GF-D8 (cell line): Measurements from ENCODE around the gene LMTK2.
A peak's percentile ranks its signal among the peaks of the same experiment; 100 is the strongest.
"Not testable (repeated sequence)": the region's sequence is repeated elsewhere in the genome, so short reads cannot be mapped to it uniquely, and the experiment has no call there.

Experiments used
- DNase-seq: peaks from one replicate; lab custom pipeline; 2025; lab: John Stamatoyannopoulos, UW

Gene LMTK2

GRCh38 chr7:98105942-98106544 is 619 bp upstream of the LMTK2 start:
- DNase-seq = no peak

DNA sequence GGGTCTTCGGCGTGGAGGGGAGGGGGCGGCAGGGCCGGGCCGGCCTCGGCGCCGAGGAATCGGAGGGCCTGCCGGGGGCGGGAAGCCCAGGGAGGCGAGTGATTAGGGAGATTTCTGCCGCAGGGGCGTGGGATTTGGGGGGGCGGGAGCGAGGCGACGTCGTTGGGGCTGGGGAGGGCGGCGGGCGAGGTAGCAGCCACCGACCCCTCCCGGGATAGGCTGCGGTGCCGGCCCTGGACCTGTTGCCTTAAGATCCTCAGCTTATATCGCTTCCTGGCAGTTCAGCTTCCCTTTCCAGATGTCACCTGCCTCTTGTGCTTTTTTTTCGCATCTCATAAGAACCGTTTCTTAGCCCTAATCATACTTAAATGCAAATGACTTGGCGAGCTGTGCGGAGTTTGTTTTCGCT is 655 bp downstream of the LMTK2 start:
- peak; percentile 27 for DNase-seq

DNA sequence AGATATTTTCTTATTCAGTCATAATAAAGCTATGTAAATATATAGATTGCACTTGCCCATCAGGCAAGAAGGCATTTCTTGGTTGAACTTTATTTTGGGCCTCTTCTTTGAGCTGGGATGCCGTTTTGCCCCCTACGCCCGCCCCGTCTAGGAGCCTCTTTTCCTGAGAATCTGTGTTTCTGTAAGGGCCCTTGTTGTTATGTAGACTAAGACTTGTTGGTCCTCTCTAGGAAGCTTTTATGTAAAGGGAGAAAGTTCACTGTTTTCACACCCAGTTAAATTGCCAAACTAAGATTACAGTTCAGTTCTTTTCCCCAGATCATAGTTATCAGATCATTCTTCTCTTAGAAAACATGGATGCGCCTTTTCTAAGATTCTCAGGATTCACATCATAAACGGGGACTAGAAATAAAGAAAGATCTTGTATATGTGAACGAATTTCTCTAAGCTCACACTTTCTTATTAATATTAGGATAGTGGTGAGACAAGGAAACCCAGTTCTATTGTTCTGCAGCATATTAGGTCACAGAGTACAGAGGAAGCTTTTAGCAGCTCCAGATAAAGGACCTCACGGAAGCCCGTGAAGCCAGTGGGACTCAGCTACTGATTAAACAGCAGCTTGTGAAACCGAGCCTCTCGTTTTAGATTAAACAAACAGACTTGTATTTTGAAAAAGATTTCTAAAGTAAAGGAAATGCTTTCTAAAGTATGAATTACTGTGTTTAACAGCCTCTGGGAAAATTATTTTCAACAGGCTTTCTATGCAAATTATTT is 3.8 kb downstream of the LMTK2 start:
- no peak for DNase-seq

DNA sequence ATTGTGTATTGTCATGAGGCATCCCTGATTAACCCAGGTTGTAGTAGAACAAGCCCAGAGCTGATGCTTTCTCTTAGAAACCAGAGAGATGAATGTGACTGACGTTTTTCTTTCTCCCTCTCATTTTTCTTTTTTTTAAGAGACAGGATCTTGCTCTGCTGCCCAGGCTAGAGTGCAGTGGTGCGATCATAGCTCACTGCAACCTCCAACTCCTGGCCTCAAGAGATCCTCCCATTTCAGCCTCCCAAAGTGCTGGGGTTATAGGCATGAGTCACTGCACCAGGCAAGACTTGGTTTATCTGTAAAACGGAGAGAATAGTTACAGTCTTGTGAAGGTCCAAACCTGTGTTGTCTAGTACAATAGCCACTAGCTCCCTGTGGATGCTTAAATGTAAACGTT is 5.4 kb downstream of the LMTK2 start:
- no peak for DNase-seq

DNA sequence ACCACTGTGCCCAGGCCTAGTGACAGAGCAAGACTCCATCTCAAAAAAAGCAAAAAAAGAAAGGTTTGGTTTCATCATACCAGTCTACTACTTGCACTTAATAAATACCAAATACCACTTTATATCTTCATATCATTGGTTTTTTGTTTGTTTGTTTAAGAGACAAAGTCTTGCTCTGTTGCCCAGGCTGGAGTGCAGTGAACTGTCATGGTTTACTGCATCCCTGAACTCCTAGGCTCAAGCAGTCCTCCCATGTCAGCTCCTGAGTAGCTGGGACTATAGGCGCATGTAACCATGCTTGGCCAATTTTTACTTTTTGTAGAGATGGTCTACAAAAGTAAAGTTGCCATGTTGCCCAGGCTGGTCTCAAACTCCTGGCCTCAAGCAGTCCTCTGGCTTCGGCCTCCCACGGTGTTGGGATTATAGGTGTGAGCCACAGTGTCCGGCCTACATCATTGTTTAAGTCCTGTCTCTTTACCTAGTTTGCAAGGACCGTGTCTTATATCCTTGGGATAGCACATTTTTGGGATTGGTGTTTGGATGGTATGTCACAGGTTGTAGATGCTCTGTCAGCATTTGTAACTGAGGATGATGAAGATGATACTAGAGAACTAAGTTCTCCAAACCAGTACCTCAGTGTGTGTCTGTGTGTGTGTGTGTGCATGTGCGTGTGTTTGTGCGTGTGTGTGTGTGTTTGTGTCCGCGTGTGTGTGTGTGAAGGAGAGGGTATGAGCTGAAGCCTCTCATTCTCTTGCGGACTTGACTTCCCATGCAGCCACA is 9.3 kb downstream of the LMTK2 start:
- no peak for DNase-seq

DNA sequence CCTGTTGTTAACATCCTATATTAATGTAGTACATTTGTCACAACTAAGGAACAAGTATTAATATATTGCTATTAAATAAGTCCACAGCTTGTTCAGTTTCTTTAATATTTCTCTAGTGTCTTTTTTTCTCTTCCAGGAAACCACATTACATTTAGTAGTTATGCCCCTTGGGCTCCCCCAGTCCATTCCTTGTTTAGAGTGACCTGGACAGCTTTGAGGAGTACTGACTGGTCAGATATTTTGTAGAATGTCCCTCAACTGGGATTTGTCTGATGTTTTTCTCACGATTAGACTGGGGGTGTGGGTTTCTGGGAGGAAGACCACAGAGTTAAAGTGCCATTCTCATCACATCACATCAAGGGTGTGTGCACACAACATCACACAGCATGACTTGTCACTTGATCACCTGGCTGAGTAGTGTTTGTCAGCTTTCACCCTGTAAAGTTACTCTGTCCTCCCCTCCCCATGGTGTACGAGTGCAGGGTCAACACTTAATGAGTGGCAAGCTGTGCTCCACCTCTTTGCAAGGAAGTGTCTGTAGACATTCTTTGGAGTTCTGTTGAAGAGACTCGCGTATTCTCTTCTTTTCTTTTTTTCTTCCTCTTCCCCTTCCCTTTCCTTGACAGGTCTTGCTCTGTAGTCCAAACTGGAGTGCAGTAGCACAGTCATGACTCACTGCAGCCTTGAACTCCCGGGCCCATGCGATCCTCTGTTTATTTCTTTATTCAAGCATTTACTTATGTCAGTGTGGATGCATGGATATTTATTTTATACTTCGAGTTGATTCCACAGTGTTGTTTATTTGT is 10.2 kb downstream of the LMTK2 start:
- DNase-seq = no peak

GRCh38 chr7:98119256-98119918 is 12.7 kb downstream of the LMTK2 start:
- no peak for DNase-seq

GRCh38 chr7:98120559-98120958 is 13.9 kb downstream of the LMTK2 start:
- no peak for DNase-seq

GRCh38 chr7:98121388-98121787 is 14.7 kb downstream of the LMTK2 start:
- DNase-seq = not testable (repeated sequence)

DNA sequence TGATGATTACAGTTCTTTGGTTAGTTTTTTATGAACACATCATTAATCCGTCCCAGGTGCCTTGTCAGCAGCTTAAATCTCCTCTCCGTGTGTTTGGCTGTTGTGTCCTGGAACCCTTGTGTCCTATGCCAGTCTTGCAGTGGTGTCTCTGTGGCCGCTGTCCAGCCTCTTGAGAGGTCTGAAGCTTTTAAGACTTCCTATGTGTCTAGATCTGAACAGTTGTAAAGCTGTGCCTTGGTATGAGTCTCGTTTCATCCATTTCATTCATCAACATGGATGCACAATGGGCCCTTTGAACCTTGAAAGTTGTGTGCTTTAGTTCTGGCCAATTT is 16.7 kb downstream of the LMTK2 start:
- no peak for DNase-seq

GRCh38 chr7:98125759-98126158 is 19.1 kb downstream of the LMTK2 start:
- DNase-seq = no peak

DNA sequence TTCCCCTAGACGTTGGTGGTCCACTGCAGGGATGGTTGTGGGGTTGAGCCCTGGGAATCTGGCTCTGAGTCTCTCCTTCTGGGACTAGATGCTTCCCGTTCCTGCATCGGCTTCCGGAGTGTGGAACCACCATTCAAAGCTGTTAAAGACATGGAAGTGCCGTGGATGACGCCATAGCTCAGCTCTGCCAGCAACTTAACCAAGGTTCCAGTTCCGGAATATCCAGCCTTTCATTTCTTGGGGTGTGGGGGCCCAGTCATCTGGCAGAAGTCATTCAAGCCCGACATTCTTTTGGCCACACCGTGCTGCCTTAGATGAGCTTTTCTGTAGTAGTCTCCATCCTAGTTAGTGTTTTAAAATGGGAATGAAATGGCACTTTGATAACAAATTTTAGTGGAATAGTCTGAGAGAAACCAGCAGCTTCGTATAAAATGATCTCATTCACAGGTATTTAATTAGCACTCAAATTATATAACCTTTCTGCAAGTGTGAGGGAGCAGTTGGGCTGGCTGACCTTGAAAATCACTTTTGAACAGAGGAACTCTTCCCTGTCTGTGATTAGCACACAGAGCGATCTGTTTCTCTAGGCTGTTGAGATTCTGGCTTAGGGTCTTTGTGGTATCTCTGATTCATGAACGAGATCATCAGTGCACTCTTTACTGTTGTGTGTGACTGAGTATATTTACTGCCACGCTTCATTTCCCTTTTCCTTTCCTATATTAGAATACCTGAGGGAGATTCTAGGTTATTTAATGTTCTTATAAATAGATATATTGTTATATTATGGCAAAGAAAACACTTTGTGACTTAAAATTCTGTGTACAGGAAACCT is 19.9 kb downstream of the LMTK2 start:
- DNase-seq = no peak

DNA sequence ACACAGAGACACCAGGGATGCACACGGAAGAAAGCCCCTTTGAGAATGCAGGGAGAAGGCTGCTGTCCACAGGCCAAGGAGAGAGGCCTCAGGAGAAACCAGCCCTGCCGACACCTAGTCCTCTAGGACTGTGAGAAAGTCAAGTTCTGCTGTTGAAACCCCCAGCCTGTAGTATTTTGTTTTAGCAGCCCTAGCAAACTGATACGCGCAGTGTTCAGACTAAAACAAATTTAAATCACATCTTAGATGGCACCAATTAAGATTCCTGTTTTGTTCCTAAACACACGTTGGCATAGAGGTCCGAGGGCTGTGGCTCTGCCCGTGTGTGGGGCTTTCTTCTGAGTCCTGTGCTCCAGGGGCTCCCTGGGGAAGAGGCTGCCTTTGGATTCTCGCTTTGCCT is 21.7 kb downstream of the LMTK2 start:
- DNase-seq = no peak

GRCh38 chr7:98130959-98131358 is 24.3 kb downstream of the LMTK2 start:
- no peak for DNase-seq

GRCh38 chr7:98133181-98133580 is 26.5 kb downstream of the LMTK2 start:
- DNase-seq = peak; percentile 99

GRCh38 chr7:98133621-98134303 is 27.1 kb downstream of the LMTK2 start:
- peak; percentile 84 for DNase-seq

DNA sequence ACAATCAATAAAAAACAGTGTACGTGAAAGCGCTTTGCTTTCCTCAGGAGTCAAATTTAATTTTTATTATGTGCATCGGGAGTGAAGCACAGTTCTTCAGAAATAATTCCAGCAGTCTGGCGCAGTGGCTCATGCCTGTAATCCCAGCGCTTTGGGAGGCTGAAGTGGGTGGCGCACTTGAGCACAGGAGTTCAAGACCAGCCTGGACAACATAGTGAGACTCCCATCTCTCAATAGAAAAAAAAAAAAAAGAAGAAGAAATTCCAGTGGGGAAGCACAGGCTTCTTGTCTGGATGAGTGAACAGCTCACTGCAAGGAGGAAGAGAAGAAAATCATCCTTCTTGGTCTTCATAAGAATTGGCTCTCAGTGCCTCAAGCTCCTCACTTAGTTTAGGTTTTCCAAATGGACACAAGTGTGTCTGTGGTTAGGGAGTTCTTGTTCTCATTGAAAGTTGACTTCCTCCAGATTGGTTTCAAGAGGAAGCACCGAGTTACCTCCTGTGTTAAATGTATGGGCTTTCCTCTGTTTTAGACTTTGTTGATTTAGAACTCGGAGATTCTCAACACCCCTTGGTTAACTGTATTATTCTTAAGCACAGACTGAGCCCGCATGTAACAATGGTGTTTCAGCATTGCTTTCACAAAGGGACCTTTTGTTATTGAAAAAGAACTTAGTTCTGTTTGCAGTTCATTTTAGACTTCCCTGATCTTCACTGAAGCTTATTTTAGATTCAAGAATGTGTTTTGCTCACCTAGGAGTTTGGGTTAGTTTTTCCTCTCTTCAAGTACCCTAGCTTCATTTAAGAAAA is 28.0 kb downstream of the LMTK2 start:
- DNase-seq = no peak

DNA sequence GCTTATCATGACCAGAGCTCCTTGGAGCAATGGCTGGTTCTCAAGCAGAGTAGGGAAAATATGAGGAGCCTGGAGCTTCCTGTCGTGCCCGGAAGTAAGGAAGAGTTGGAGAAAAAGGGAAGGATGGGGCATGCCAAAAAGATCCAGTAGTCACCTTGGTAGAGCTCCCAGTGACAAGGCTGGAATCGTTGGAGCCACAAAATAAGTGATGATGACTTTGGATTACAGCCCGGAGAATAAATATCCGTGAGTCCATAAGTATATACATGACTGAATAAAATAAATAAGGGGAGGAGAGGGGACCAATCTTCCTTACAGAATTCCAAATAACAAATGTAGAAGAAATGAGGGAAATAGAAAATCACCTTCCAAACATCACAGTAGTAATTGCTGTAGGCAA is 29.3 kb downstream of the LMTK2 start:
- DNase-seq = no peak

DNA sequence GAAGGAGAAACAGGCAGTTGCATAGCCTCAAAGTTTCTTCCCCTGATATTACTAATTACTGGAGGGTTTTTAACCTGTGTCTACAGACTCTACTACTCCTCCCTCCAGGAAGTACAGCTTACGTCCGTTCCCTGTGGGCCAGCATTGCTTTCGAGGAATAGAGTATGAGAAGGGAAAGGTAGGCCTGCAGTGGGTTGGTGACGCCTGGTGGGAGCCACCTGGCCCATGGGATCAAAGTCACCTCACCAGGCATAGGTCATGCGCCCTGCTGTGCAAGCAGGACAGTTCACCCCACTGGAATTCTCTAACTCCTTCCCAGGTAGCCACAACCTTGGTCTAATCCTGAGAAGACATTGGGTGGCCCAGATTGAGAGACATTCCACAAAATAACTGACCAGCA is 29.8 kb downstream of the LMTK2 start:
- no peak for DNase-seq
